NCI-H69 (cell line): Measurements from ENCODE around the gene KRT37.
A peak's percentile ranks its signal among the peaks of the same experiment; 100 is the strongest.
"Not testable (repeated sequence)": the region's sequence is repeated elsewhere in the genome, so short reads cannot be mapped to it uniquely, and the experiment has no call there.

ENCODE experiments used
- DNase-seq: peaks from one replicate; lab custom pipeline; 2025; lab: John Stamatoyannopoulos, UW

KRT37 gene

GRCh38 chr17:41434415-41434814, 10.0 kb upstream of the KRT37 start:
- DNase-seq = no peak

- no peak for DNase-seq
These were observed 9.6 kb upstream of the KRT37 start for GRCh38 chr17:41434005-41434404.

GRCh38 chr17:41433586-41433985, 9.2 kb upstream of the KRT37 start:
- DNase-seq = no peak

GRCh38 chr17:41430376-41430775, 6.0 kb upstream of the KRT37 start:
- DNase-seq = not testable (repeated sequence)

- DNase-seq = no peak
These were observed 5.3 kb upstream of the KRT37 start for GRCh38 chr17:41429667-41430066.

- DNase-seq = no peak
These were observed 4.4 kb upstream of the KRT37 start for GRCh38 chr17:41428591-41429291.

- not testable (repeated sequence) for DNase-seq
These were observed 1.8 kb downstream of the KRT37 start for GRCh38 chr17:41422586-41422985.

- no peak for DNase-seq
These were observed 2.8 kb downstream of the KRT37 start for GRCh38 chr17:41421617-41422016.

GRCh38 chr17:41421116-41421515, 3.3 kb downstream of the KRT37 start:
- DNase-seq = no peak

GRCh38 chr17:41420134-41420533, 4.3 kb downstream of the KRT37 start:
- DNase-seq = no peak

- no peak for DNase-seq
These were observed 4.7 kb downstream of the KRT37 start for GRCh38 chr17:41419716-41420115.

GRCh38 chr17:41418116-41418860, 6.1 kb downstream of the KRT37 start:
- no peak for DNase-seq

- peak; percentile 28 for DNase-seq
These were observed 6.8 kb downstream of the KRT37 start for GRCh38 chr17:41417576-41418015.

- no peak for DNase-seq
These were observed 7.3 kb downstream of the KRT37 start for GRCh38 chr17:41417127-41417526.

- no peak for DNase-seq
These were observed 7.9 kb downstream of the KRT37 start for GRCh38 chr17:41416479-41416878.

- DNase-seq = no peak
These were observed 8.5 kb downstream of the KRT37 start for GRCh38 chr17:41415833-41416335.

- no peak for DNase-seq
These were observed 9.0 kb downstream of the KRT37 start for GRCh38 chr17:41415411-41415810.

GRCh38 chr17:41413982-41414381, 10.4 kb downstream of the KRT37 start:
- no peak for DNase-seq

- DNase-seq = peak; percentile 8
These were observed 10.9 kb downstream of the KRT37 start for GRCh38 chr17:41413353-41413957.

- no peak for DNase-seq
These were observed 13.1 kb downstream of the KRT37 start for GRCh38 chr17:41411072-41411840.

GRCh38 chr17:41407226-41407625, 17.2 kb downstream of the KRT37 start:
- DNase-seq = no peak

GRCh38 chr17:41406205-41406604, 18.2 kb downstream of the KRT37 start:
- DNase-seq = peak; percentile 25
